GM21390 (cell line): Measurements from ENCODE around the gene LNP1.
A peak's percentile ranks its signal among the peaks of the same experiment; 100 is the strongest.
"Not testable (repeated sequence)": the region's sequence is repeated elsewhere in the genome, so short reads cannot be mapped to it uniquely, and the experiment has no call there.

Source experiments
- ATAC-seq: cut with Tn5 transposase; IDR thresholded peaks from one replicate; pipeline ENCODE4 v1.9.1; 2021; ENCODE audit not compliant: unreplicated experiment

The LNP1 gene

GRCh38 chr3:100427699-100428098 is 26.4 kb downstream of the LNP1 start:
- ATAC-seq: no peak

DNA sequence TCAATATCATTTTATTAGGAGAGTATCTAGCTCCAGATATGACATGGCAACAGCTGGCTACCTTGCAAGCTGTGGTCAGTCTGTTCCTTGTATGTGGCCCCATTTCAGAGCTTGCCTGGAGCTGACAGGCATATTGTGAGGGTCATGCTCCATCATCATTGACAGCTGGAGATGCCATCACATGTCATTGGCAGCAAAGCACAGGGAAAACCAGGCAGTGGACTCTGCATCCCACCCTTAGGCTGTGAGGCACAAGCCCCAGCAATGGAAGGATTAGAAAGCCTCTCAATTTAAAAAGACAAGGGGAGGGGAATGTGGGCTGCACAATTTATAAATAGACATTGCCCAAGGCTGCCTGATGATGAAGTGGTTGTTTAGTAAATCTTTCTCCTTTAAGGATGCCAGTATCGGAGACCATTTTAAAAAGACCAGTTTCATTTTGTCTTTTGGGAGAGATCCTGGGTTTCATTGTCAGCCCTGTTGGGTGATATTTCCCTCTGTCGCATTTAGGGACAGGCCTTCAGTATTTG is 27.9 kb downstream of the LNP1 start:
- no peak for ATAC-seq

GRCh38 chr3:100436951-100437350 is 35.6 kb downstream of the LNP1 start:
- no peak for ATAC-seq

DNA sequence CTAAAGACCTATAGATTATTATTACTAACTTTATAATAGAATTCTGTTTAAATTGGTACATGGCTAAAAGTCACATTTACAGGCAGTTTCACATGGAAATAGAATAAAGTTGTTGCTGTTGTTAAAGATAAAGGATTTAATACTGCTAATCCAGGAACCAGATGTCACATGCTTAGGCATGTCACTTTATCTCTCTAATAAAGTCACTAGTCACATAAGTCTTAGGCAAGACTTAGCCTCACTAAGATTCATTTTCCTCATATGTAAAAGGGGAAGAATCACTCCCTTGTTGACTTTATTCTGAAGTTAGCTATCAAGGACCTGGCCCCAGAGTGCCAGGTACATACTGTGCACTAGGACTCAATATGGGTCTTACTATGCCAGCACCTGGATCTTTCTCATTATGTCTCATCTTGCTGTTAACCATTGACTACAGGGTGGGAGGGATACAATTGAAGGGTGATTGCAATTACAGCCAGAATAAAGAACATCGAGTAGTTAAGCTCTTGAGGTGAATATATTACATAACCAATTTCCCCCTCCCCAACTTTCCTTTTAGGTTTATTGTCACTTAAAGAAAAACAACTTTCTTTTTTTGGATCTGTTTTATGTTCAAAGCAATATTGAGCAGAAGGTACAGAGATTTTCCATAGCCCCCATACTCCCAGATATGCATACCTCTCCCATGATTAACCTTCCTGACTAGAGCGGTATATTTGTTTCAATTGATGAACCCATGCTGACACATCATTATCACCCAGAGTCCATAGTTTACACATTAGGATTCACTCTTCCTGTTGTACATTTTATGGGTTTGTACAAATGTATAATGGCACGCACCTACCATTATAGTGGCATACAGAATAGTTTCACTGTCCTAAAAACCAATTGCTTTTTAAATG is 36.6 kb downstream of the LNP1 start:
- no peak for ATAC-seq

GRCh38 chr3:100438623-100438974 is 37.3 kb downstream of the LNP1 start:
- no peak for ATAC-seq

DNA sequence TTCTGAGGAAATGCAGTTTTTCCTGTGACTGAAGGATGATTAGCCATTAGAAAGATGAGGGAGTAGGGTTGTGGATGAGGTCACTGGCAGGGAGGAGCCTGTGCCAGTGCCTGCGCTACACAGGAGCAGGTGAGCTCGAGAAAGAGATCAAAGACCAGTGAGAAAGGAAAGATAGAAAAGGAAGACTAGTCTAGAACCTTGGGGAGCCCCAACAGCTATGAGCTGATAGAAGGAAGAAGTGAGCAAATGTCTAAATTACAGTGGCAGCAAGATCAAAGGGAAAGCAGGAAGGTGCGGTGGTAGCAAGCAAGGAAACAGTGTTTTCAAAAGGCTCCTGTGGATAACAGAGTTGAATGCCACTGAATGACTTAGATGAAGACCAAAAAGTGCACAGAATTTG is 39.6 kb downstream of the LNP1 start:
- no peak for ATAC-seq

GRCh38 chr3:100443690-100444089 is 42.4 kb downstream of the LNP1 start:
- no peak for ATAC-seq

GRCh38 chr3:100447067-100447466 is 45.7 kb downstream of the LNP1 start:
- not testable (repeated sequence) for ATAC-seq

DNA sequence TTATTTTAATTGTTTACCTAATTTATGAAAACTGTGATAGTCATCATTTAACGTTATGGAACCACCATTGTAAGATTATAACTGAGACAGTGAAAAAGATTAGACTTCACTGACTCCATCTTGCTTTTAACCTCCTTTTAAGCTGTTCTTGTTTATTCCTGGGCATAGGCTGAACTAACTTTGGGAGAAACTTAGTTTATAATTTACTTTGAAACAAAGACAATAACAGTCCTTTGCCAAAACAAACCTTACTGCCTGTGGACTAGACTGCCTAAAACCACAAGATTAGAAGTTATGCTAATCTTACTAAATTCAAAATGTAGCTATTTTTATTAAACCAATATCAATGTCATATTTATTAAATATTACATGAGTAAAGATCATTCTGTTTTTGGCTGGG is 46.7 kb downstream of the LNP1 start:
- no peak for ATAC-seq

DNA sequence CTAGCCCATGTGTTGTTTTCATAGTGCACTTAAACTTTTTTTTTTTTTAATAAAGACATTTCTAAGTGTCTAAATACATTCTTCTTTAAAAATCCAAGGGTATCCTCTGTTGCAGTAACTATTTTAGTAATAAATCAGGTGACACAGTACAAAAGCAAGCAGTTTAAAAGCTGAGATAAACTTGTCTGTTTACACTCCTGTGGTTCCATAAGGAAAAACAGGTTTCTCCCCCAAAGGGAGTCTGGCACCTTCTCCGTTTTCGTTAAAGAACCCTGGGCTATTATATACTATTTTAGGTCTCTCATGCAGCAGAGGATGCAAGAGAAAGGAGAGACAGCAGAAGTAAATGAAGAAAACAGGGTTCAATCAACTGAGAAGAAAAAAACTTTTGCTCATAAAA is 47.9 kb downstream of the LNP1 start:
- ATAC-seq: no peak

- ATAC-seq: no peak
These were observed 53.3 kb downstream of the LNP1 start for GRCh38 chr3:100454677-100455076.

- no peak for ATAC-seq
These were observed 54.7 kb downstream of the LNP1 start for GRCh38 chr3:100455841-100456550.

GRCh38 chr3:100456745-100457144 is 55.4 kb downstream of the LNP1 start:
- no peak for ATAC-seq

DNA sequence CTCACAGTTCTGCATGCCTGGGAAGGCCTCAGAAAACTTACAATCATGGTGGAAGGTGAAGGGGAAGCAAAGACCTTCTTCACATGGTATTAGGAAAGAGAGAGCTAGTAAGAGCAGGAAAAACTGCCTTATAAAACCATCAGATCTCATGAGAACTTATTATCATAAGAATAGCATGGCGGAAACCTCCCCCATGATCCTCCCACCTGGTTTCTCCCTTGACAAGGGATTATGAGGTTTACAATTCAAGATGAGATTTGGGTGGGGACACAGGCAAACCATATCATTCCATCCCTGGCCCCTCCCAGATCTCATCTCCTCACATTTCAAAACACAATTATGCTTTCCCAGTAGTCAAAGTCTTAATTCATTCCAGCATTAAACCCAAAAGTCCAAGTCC is 56.5 kb downstream of the LNP1 start:
- no peak for ATAC-seq

DNA sequence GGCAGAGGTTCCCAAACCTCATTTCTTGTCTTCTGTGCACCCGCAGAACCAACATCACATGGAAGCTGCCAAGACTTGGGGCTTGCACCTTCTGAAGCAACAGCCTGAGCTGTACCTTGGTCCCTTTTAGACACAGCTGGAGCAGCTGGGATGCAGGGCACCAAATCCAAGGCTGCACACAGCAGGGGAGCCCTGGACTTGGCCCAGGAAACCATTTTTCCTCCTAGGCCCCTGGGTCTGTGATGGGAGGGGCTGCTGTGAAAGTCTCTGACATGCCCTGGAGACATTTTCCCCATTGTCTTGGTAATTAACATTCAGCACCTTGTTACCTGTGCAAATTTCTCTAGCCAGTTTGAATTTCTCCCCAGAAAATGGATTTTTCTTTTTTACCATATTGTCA is 57.5 kb downstream of the LNP1 start:
- ATAC-seq: no peak

- peak; percentile 81 for ATAC-seq
These were observed 61.7 kb downstream of the LNP1 start for GRCh38 chr3:100463002-100463401.

DNA sequence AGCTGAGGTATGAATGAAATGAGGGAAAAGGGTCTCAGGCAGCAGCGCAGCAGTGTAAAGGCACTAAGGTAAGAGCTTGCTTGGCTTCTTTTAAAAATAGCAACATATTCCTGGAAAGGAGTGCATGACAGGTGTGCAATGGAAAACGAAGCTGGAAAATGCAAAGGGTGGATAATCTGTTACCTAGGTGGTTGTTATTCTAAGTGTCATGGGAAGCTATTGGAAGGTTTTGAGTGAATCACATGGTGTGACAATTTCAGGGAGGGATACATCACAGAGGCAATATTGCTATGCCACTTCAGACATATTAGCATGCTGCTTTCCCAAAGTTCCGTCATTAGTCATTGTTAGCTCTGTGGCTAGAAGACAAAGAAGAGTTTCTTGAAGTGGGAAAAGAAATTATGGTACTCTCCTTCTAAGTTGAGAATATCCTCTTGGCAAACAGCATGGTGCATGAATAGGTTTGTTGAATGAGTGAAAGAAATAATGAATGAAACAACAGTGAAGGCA is 62.4 kb downstream of the LNP1 start:
- ATAC-seq: no peak

DNA sequence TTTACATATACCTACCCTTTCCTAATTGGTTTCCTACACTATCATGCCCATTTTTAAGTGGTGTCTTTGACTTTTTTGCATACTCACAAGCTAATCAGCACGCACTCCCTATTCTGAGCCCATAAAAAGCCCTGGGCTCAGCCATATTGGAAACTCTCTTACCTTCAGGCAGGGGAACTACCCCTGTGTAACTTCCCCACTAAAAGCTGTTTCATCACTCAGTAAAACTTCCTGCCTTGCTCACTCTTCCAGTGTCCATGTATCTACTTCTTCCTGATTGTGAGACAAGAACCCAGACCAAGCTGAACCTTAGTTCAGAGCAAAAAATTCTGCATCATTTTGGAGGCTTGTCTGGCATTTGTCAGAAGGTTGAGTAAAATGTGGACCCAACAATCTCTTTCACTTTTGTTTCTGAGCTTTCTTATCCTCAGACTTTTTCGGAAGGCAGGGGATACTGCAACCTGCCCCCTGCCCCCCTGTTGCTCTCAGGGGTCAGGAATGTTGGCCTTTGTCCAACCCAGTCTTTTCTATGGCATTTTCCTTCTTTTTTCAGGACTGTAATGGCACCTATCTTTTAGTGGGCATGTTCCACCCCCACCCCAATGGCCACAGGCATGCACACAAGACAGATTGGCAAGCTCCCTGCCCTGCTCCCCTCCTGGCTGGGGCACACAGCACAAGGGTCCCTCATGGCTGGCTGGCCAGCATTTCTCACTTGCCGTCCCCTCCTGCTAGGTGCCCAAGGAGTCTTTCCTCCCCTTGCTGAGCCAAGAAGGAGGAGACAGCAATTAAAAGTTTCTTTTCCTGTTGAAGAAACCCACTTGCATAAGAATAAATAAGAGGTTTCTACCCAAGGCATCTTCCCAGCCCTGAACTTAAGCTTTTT is 64.8 kb downstream of the LNP1 start:
- ATAC-seq: peak; percentile 47

- ATAC-seq: no peak
These were observed 65.8 kb downstream of the LNP1 start for GRCh38 chr3:100467133-100467532.

GRCh38 chr3:100468676-100469075 is 67.3 kb downstream of the LNP1 start:
- ATAC-seq: no peak

- no peak for ATAC-seq
These were observed 69.6 kb downstream of the LNP1 start for GRCh38 chr3:100470951-100471350.
